Measurements from ENCODE around the gene DOCK1. TPM values are rescaled to one million over a fixed set of nuclear protein-coding genes. Genes with fewer than 3 reads are reported as not detected.
A peak's percentile ranks its signal among the peaks of the same experiment; 100 is the strongest.

DOCK1 gene
- total and polyA plus RNA-seq, 2 experiments from 2014 or later = 22.8 to 45.6 TPM

- Histone ChIP-seq H4K20me1 (ENCODE audit: insufficient read depth) (no peaks in the 10 kb centered on the region), H3K27me3 (replicated peaks; ENCODE audit: insufficient read depth) (no peaks in the 10 kb centered on the region), H3F3A (ENCODE audit: insufficient read depth) (no peaks in the 10 kb centered on the region), H3K9ac (no peak overlapping the region), H3K9me3 (ENCODE audit: low read depth) (no peaks in the 10 kb centered on the region), H3K9me2 (ENCODE audit: insufficient read depth) (no peaks in the 10 kb centered on the region), H3K4me1 (ENCODE audit: insufficient read depth) (peaks cover 3% of the 10 kb centered on the region; the same call in 1 of the 2 replicates), H3K79me2 (ENCODE audit: insufficient read depth) (peaks cover 77% of the 10 kb centered on the region), H3K36me3 (ENCODE audit: low read depth) (no peaks in the 10 kb centered on the region), H3K27ac (peak overlapping the region; percentile 27; the same call in 1 of the 2 replicates), H2AFZ (no peak overlapping the region), H3K4me3 (no peak overlapping the region), H3K4me2 (ENCODE audit: unreplicated experiment) (peak overlapping the region; percentile 0)
- in situ Hi-C loops (cut with MboI) = no loop called here
- TF ChIP-seq EZH2 (IDR thresholded peaks at IDR 0.05; ENCODE audit: insufficient read depth, poor library complexity, severe bottlenecking) (no peak), EZH2phosphoT487 (IDR thresholded peaks at IDR 0.05; ENCODE audit: insufficient read depth, low read depth) (no peak)
- WGBS, 2 experiments (ENCODE audit: low coverage in 1 of 2, low lambda C conversion rate in 2 of 2, missing lambda C conversion rate in 2 of 2) = 44 to 47% methylated on average over 7 of the region's 7 CpGs
- peak; percentile 27 for DNase-seq
These were observed 3.5 kb downstream of the DOCK1 start for GRCh38 chr10:126908729-126909128.

- Histone ChIP-seq H3K4me1 (ENCODE audit: insufficient read depth) (peaks cover 3% of the 10 kb centered on the region; the same call in 1 of the 2 replicates), H3K9ac (no peak overlapping the region), H3K4me3 (no peak overlapping the region), H3F3A (ENCODE audit: insufficient read depth) (no peaks in the 10 kb centered on the region), H3K27ac (no peak overlapping the region), H3K27me3 (replicated peaks; ENCODE audit: insufficient read depth) (no peaks in the 10 kb centered on the region), H3K36me3 (ENCODE audit: low read depth) (no peaks in the 10 kb centered on the region), H3K9me3 (ENCODE audit: low read depth) (no peaks in the 10 kb centered on the region), H3K4me2 (ENCODE audit: unreplicated experiment) (no peak overlapping the region), H2AFZ (no peak overlapping the region), H3K79me2 (ENCODE audit: insufficient read depth) (peaks cover 82% of the 10 kb centered on the region), H3K9me2 (ENCODE audit: insufficient read depth) (no peaks in the 10 kb centered on the region), H4K20me1 (ENCODE audit: insufficient read depth) (no peaks in the 10 kb centered on the region)
- no peak for DNase-seq
- in situ Hi-C loops (cut with MboI) = no loop called here
- TF ChIP-seq EZH2phosphoT487 (IDR thresholded peaks at IDR 0.05; ENCODE audit: insufficient read depth, low read depth) (no peak), EZH2 (IDR thresholded peaks at IDR 0.05; ENCODE audit: insufficient read depth, poor library complexity, severe bottlenecking) (no peak)
- 87 to 89% methylated on average over 4 of the region's 4 CpGs for WGBS, 2 experiments (ENCODE audit: low coverage in 1 of 2, low lambda C conversion rate in 2 of 2, missing lambda C conversion rate in 2 of 2)
These were observed 3.9 kb downstream of the DOCK1 start for GRCh38 chr10:126909147-126909546.

DNA sequence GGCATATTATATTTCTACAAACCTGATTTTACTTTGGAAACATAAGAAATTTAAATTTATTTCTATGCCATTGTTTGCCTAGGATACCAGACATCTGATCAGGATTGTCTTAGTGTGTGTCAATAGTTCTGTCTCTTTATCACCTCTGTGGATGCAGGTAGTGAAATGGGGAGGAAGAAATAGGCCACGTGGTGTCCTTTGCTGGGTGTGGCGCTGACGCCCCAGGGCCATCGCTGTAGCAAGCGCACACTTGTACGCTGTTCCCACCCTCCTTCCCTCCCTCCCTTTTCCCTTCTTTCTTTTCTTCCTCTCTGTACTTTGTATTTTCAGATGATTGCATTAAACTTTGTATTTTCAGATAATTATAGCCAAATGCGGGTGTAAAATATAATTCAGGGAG, 5.0 kb downstream of the DOCK1 start:
- Histone ChIP-seq H3K9ac (no peak overlapping the region), H3K9me2 (ENCODE audit: insufficient read depth) (no peaks in the 10 kb centered on the region), H3K9me3 (ENCODE audit: low read depth) (no peaks in the 10 kb centered on the region), H3K36me3 (ENCODE audit: low read depth) (no peaks in the 10 kb centered on the region), H3K27me3 (replicated peaks; ENCODE audit: insufficient read depth) (no peaks in the 10 kb centered on the region), H3F3A (ENCODE audit: insufficient read depth) (no peaks in the 10 kb centered on the region), H3K4me1 (ENCODE audit: insufficient read depth) (no peaks in the 10 kb centered on the region), H3K4me2 (ENCODE audit: unreplicated experiment) (no peak overlapping the region), H3K4me3 (no peak overlapping the region), H3K27ac (no peak overlapping the region), H2AFZ (no peak overlapping the region), H4K20me1 (ENCODE audit: insufficient read depth) (no peaks in the 10 kb centered on the region), H3K79me2 (ENCODE audit: insufficient read depth) (peaks cover 92% of the 10 kb centered on the region)
- 95 to 98% methylated on average over 7 of the region's 7 CpGs for WGBS, 2 experiments (ENCODE audit: low coverage in 1 of 2, low lambda C conversion rate in 2 of 2, missing lambda C conversion rate in 2 of 2)
- in situ Hi-C loops (cut with MboI) = no loop called here
- no peak for DNase-seq
- TF ChIP-seq EZH2phosphoT487 (IDR thresholded peaks at IDR 0.05; ENCODE audit: insufficient read depth, low read depth) = no peak
- no peak for TF ChIP-seq EZH2 (IDR thresholded peaks at IDR 0.05; ENCODE audit: insufficient read depth, poor library complexity, severe bottlenecking)

- Histone ChIP-seq H3K4me1 (ENCODE audit: insufficient read depth) (no peaks in the 10 kb centered on the region), H2AFZ (no peak overlapping the region), H3K9me3 (ENCODE audit: low read depth) (no peaks in the 10 kb centered on the region), H4K20me1 (ENCODE audit: insufficient read depth) (no peaks in the 10 kb centered on the region), H3K4me3 (no peak overlapping the region), H3K79me2 (ENCODE audit: insufficient read depth) (peaks cover 98% of the 10 kb centered on the region), H3K4me2 (ENCODE audit: unreplicated experiment) (no peak overlapping the region), H3K9ac (no peak overlapping the region), H3K27ac (no peak overlapping the region), H3F3A (ENCODE audit: insufficient read depth) (no peaks in the 10 kb centered on the region), H3K9me2 (ENCODE audit: insufficient read depth) (no peaks in the 10 kb centered on the region), H3K27me3 (replicated peaks; ENCODE audit: insufficient read depth) (no peaks in the 10 kb centered on the region), H3K36me3 (ENCODE audit: low read depth) (no peaks in the 10 kb centered on the region)
- peak; percentile 22 for DNase-seq
- no peak for TF ChIP-seq EZH2phosphoT487 (IDR thresholded peaks at IDR 0.05; ENCODE audit: insufficient read depth, low read depth)
- TF ChIP-seq EZH2 (IDR thresholded peaks at IDR 0.05; ENCODE audit: insufficient read depth, poor library complexity, severe bottlenecking) = no peak
- 88 to 89% methylated on average over 6 of the region's 6 CpGs for WGBS, 2 experiments (ENCODE audit: low coverage in 1 of 2, low lambda C conversion rate in 2 of 2, missing lambda C conversion rate in 2 of 2)
- in situ Hi-C loops (cut with MboI) = no loop called here
These were observed 5.6 kb downstream of the DOCK1 start for GRCh38 chr10:126910798-126911197.

DNA sequence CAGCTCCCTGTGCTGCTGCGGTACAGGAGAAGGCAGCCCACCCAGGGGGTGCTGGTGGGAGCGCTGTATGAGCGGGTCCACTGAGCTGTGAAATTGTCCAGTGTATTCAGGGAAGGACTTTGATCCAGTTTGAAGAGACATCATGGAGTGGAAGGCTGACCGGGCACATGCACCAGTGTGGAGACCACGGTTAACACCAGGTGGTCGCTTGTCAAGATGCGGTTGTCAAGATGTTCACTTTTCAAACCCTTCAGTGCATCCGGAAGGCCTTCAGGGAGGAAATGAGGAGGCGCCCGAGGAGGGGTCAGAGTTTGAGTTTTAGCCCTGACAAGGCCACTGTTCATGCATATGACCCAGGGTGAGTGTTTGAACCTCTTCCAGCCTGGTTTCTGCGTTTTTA, 6.1 kb downstream of the DOCK1 start:
- in situ Hi-C loops (cut with MboI) = no loop called here
- H3K9me2 ChIP-seq (ENCODE audit: insufficient read depth) = no peaks in the 10 kb centered on the region
- 98 to 99% methylated on average over 11 of the region's 11 CpGs for WGBS, 2 experiments (ENCODE audit: low coverage in 1 of 2, low lambda C conversion rate in 2 of 2, missing lambda C conversion rate in 2 of 2)
- H3K9ac ChIP-seq = no peak overlapping the region
- H3K27ac ChIP-seq = no peak overlapping the region
- TF ChIP-seq EZH2 (IDR thresholded peaks at IDR 0.05; ENCODE audit: insufficient read depth, poor library complexity, severe bottlenecking) (no peak), EZH2phosphoT487 (IDR thresholded peaks at IDR 0.05; ENCODE audit: insufficient read depth, low read depth) (no peak)
- H3K36me3 ChIP-seq (ENCODE audit: low read depth) = no peaks in the 10 kb centered on the region
- H3F3A ChIP-seq (ENCODE audit: insufficient read depth) = no peaks in the 10 kb centered on the region
- no peaks in the 10 kb centered on the region for H3K9me3 ChIP-seq (ENCODE audit: low read depth)
- H3K27me3 ChIP-seq (replicated peaks; ENCODE audit: insufficient read depth) = no peaks in the 10 kb centered on the region
- no peak overlapping the region for H3K4me2 ChIP-seq (ENCODE audit: unreplicated experiment)
- peaks cover 99% of the 10 kb centered on the region for H3K79me2 ChIP-seq (ENCODE audit: insufficient read depth)
- H2AFZ ChIP-seq = no peak overlapping the region
- no peaks in the 10 kb centered on the region for H3K4me1 ChIP-seq (ENCODE audit: insufficient read depth)
- no peaks in the 10 kb centered on the region for H4K20me1 ChIP-seq (ENCODE audit: insufficient read depth)
- no peak overlapping the region for H3K4me3 ChIP-seq
- DNase-seq = no peak
